Lung (tissue), 12 donors: ENCODE results near the gene MILR1. TPM values are rescaled to one million over a fixed set of nuclear protein-coding genes. Genes with fewer than 3 reads are reported as not detected.

Experiments
- ATAC-seq: fragments of 200-7000 bp; cut with Tn5 transposase; one replicate; pipeline ENCODE4 v1.9.1; 2020; ENCODE audit warnings: moderate number of reproducible peaks; ENCODE audit not compliant: insufficient read depth, low FRiP score
- DNase-seq, 3 donors: peaks; one replicate each; pipeline ENCODE4 v3.0.0-alpha.2; 2013 to 2017
- H3K27ac ChIP-seq, 2 donors: one replicate each; pipeline ENCODE4 v1.5.1; 2013; ENCODE audit warnings: mild to moderate bottlenecking in 2 of 2, moderate library complexity in 2 of 2, control low read depth in 1 of 2, inconsistent platforms in 1 of 2, low read depth in 1 of 2, low read length in 1 of 2
- H3K27me3 ChIP-seq, 3 donors: one replicate each; pipeline ENCODE4 v1.5.1; 2013; ENCODE audit warnings: low read length in 2 of 3; ENCODE audit not compliant: control insufficient read depth in 3 of 3, insufficient read depth in 3 of 3
- H3K36me3 ChIP-seq, 4 donors: one replicate each; pipeline ENCODE4 v1.5.1; 2013; ENCODE audit warnings: low read length in 4 of 4, mild to moderate bottlenecking in 1 of 4, moderate library complexity in 1 of 4; ENCODE audit not compliant: control insufficient read depth in 4 of 4, insufficient read depth in 4 of 4
- H3K4me1 ChIP-seq, 5 donors: one replicate each; pipeline ENCODE4 v1.5.1; 2013; ENCODE audit warnings: low read length in 5 of 5, mild to moderate bottlenecking in 2 of 5, moderate library complexity in 1 of 5; ENCODE audit not compliant: control insufficient read depth in 5 of 5, insufficient read depth in 5 of 5
- H3K4me3 ChIP-seq: one replicate; pipeline ENCODE4 v1.5.1; 2013; ENCODE audit warnings: mild to moderate bottlenecking, control low read depth, moderate library complexity
- H3K9ac ChIP-seq, 2 donors: one replicate each; pipeline ENCODE4 v1.5.1; 2013; ENCODE audit warnings: low read length in 2 of 2, control low read depth in 1 of 2; ENCODE audit not compliant: insufficient read depth in 1 of 2
- H3K9me3 ChIP-seq, 4 donors: one replicate each; pipeline ENCODE4 v1.5.1; 2013; ENCODE audit warnings: low read length in 3 of 4, mild to moderate bottlenecking in 1 of 4, moderate library complexity in 1 of 4; ENCODE audit not compliant: control insufficient read depth in 4 of 4, insufficient read depth in 3 of 4
- WGBS, 2 donors: extraction: QIAGEN DNeasy Blood & Tissue Kit; methylation state at CpG; one replicate each; pipeline ENCODE4 v1.1.7; 2013; 5-methylcytosine and 5-hydroxymethylcytosine counted together
- polyA plus RNA-seq, 2 donors: library from polyadenylated mRNA; stranded (reverse); fragments of 200-250 nt; gene quantifications; one replicate each; pipeline ENCODE4 v1.2.1, GENCODE V29; 2013
- total RNA-seq, 2 donors: library from RNA; depleted of rRNA in 1 of 2; stranded (reverse); fragments of >200 nt in 1 of 2; gene quantifications; one replicate each; pipeline ENCODE4 v1.2.1, GENCODE V29; 2014 to 2021
- TF ChIP-seq, protein P1 (sequence below): IDR thresholded peaks from 2 replicates; pipeline ENCODE4 v1.5.1; 2012; ENCODE audit warnings: mild to moderate bottlenecking; ENCODE audit errors: control extremely low read depth, extremely low read depth
- donor health status: control.
- donor health status: control.
- donor health status: Bipolar disorder and iron deficiency.
- donor health status: healthy.
- donor health status: DM: yes; HTN: yes; CAD: no.

The MILR1 gene
- total and polyA plus RNA-seq, 4 donors, result 6.9 to 36.3 (median 16.7) TPM

DNA sequence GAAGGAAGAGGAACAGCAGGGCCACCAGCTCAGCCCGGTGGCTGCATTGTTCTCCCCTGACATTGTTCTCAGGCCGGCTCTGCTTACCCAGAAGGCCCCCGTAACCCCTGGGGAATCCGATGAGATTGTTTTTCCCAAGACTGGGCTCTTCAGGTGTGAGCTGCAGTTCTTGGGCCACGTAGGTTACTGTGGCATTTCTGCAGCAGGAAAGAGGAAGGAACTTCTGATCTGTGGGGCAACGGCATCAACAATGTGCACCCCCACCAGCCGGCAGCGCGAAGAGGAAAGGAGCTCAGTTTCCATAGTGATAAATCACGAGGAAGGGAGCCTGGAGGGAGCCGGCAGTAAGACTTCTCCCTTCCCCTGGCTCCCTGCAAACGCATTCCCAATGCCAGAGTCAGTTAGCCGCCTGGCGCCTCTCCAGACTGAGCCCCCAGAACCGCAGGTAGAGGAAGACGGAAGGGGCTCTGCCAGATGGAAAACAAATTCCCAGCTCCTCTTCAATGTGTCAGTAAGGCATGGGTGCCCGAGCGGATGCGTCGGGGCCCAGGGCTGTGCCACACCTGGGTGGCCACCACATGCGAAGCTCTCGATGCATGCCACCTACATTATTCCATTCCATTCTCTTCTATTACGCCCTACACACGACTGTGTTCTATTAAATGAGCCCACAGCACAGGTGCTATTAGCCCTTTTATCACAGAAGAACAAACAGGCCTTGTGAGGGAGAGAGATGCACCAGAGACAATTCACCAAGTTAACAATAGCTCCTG is 36.7 kb upstream of the MILR1 start:
- no peaks in the 10 kb centered on the region for H3K36me3 ChIP-seq
- H3K9me3 ChIP-seq, result no peaks in the 10 kb centered on the region
- H3K27ac ChIP-seq, result peak overlapping the region; percentile 10 to 55
- H3K4me3 ChIP-seq, result no peak overlapping the region
- WGBS, 2 donors, result 22 to 38% methylated on average over 24 of the region's 24 CpGs
- H3K9ac ChIP-seq, result no peak overlapping the region
- H3K27me3 ChIP-seq, result no peaks in the 10 kb centered on the region
- ATAC-seq, result peak; percentile 37
- H3K4me1 ChIP-seq, result peaks cover 0 to 21% (median 0%) of the 10 kb centered on the region in 5 donors
- DNase-seq, result peak; percentile 36 to 59 (median 49)
- TF ChIP-seq, protein P1, sequence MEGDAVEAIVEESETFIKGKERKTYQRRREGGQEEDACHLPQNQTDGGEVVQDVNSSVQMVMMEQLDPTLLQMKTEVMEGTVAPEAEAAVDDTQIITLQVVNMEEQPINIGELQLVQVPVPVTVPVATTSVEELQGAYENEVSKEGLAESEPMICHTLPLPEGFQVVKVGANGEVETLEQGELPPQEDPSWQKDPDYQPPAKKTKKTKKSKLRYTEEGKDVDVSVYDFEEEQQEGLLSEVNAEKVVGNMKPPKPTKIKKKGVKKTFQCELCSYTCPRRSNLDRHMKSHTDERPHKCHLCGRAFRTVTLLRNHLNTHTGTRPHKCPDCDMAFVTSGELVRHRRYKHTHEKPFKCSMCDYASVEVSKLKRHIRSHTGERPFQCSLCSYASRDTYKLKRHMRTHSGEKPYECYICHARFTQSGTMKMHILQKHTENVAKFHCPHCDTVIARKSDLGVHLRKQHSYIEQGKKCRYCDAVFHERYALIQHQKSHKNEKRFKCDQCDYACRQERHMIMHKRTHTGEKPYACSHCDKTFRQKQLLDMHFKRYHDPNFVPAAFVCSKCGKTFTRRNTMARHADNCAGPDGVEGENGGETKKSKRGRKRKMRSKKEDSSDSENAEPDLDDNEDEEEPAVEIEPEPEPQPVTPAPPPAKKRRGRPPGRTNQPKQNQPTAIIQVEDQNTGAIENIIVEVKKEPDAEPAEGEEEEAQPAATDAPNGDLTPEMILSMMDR, result no peak

DNA sequence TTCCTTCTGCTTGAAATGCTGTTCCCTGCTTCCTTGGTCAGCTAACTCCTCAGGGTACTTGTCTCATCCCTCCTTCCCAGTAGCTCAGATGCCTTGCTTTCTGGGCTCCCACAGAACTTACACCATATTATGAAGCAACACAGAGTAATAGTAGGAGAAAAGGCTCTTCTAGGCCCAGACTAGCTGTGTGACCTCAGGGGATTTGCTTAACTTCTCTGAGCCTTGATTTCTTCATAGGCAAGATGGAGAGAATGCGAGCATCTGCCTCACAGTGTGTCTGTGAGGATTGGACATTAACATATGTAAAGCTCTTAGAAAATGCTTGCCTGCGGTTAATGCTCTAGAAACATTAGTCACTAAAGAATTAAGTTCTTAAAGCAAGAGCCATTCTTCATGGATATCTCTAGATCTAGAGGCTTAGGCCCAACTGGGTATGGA is 36.0 kb upstream of the MILR1 start:
- TF ChIP-seq, protein P1, result no peak
- peak overlapping the region in 1 of 2 donors; percentile 49 for H3K27ac ChIP-seq
- no peak overlapping the region for H3K4me3 ChIP-seq
- DNase-seq (no peak), ATAC-seq (no peak)
- H3K36me3 ChIP-seq, result no peaks in the 10 kb centered on the region
- WGBS, 2 donors, result 87 to 88% methylated on average over 2 of the region's 2 CpGs
- H3K9me3 ChIP-seq, result no peaks in the 10 kb centered on the region
- no peak overlapping the region for H3K9ac ChIP-seq
- peaks cover 0 to 19% (median 0%) of the 10 kb centered on the region in 5 donors for H3K4me1 ChIP-seq
- H3K27me3 ChIP-seq, result no peaks in the 10 kb centered on the region

DNA sequence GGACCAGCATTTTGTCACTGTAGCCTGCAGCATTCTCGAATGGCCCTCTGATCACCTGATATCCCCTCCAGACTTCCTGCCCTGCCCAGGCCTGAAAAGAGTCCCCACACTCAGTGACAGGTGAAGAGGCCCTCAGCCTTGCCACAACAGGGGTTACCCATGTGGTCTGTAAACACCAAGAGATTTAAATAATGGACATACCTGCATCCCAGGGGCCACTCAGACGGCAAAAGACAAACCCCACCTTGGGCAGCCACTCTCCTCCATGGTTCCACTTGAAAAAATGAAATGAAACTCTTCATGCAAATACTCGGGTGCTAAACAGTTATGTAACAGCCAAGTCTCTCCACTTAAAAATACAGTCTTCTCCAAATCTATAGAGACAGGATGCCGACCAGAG is 35.4 kb upstream of the MILR1 start:
- 34 to 42% methylated on average over 4 of the region's 4 CpGs for WGBS, 2 donors
- H3K27me3 ChIP-seq, result no peaks in the 10 kb centered on the region
- DNase-seq (no peak), ATAC-seq (no peak)
- H3K4me3 ChIP-seq, result no peak overlapping the region
- no peaks in the 10 kb centered on the region for H3K36me3 ChIP-seq
- H3K9me3 ChIP-seq, result no peaks in the 10 kb centered on the region
- TF ChIP-seq, protein P1, result no peak
- H3K9ac ChIP-seq, result no peak overlapping the region
- peaks cover 0 to 21% (median 0%) of the 10 kb centered on the region in 5 donors for H3K4me1 ChIP-seq
- H3K27ac ChIP-seq, result peak overlapping the region in 1 of 2 donors; percentile 75
